ENCODE data around the gene MEIKIN. TPM values are rescaled to one million over a fixed set of nuclear protein-coding genes. Genes with fewer than 3 reads are reported as not detected.

Gene MEIKIN
- total and polyA plus RNA-seq, 12 donors = 0.09 TPM; not detected in 11

DNA sequence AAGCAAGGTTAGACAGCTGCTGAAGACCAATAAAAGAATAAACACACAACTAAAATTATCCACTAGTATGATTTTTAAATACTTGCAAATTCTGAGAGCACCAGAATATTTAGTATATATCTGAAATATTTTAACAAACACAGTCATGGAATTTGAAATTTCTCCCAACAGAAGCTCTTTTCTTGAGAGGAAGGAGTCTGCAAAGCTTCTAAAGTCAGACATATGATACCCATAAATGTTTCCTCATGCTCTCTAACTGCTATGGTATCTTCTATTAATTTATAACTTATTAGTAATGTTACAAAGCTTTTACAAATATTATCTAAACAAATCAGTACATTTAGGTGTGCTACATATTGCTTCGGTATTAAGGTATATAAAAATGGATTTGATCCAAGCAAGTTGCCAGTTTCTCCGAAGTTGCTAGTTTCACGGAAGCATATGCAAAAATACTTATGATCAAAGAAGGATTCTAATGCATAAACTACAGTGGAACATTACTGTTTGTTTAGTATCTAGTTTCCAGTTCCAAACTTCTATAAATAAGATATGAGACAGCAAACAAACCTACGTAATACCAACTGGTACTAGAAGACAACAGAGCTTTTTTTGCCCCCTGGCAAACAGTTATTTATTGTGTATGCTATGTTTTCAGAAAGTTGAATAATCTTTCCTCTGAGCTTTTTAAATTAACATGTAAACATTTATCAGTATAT, 170.7 kb downstream of the MEIKIN start:
- Histone ChIP-seq H3K27me3 (no peaks in the 10 kb centered on the region), H3K9me3 (no peaks in the 10 kb centered on the region), H3K4me1 (peaks cover 3 to 73% (median 56%) of the 10 kb centered on the region in 9 donors), H3K36me3 (no peaks in the 10 kb centered on the region), H3K27ac (peak overlapping the region in 3 of 10 donors; percentile 10 to 34 (median 31)), H3K4me3 (no peak overlapping the region)
- TF ChIP-seq, protein P1, sequence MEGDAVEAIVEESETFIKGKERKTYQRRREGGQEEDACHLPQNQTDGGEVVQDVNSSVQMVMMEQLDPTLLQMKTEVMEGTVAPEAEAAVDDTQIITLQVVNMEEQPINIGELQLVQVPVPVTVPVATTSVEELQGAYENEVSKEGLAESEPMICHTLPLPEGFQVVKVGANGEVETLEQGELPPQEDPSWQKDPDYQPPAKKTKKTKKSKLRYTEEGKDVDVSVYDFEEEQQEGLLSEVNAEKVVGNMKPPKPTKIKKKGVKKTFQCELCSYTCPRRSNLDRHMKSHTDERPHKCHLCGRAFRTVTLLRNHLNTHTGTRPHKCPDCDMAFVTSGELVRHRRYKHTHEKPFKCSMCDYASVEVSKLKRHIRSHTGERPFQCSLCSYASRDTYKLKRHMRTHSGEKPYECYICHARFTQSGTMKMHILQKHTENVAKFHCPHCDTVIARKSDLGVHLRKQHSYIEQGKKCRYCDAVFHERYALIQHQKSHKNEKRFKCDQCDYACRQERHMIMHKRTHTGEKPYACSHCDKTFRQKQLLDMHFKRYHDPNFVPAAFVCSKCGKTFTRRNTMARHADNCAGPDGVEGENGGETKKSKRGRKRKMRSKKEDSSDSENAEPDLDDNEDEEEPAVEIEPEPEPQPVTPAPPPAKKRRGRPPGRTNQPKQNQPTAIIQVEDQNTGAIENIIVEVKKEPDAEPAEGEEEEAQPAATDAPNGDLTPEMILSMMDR (IDR thresholded peaks at IDR 0.05) = no peak
- intact Hi-C loops (cut with DNase I) = no loop called here
- DNase-seq (no peak), ATAC-seq (peak in 2 of 8 donors; percentile 46 to 47)
- 50 to 52% methylated on average over 4 of the region's 4 CpGs for WGBS, 2 donors

DNA sequence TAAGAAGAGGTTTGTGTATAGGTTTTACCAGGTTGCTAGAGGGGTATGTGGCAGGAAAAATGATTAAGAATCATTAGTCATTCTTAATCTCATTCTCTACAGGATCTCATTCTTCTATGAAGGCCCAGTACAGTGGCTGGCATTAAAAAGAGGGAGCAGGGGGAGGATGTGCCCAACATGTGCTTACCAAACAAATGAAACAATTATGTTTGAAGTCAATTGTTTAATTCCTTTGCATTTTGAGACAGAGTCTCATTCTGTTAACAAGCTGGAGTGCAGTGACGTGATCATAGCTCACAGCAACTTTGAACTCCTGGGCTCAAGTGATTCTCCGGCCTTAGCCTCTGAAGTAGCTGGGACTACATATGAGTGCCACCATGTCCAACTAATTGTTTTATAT, 171.7 kb downstream of the MEIKIN start:
- H3K27ac ChIP-seq = peak overlapping the region in 2 of 10 donors; percentile 31 to 34
- intact Hi-C loops (cut with DNase I) = no loop called here
- H3K4me1 ChIP-seq = peaks cover 3 to 82% (median 64%) of the 10 kb centered on the region in 9 donors
- no peak for ATAC-seq
- H3K9me3 ChIP-seq = no peaks in the 10 kb centered on the region
- no peak for DNase-seq
- WGBS, 2 donors = 88 to 92% methylated on average over 2 of the region's 2 CpGs
- TF ChIP-seq, protein P1 (IDR thresholded peaks at IDR 0.05) = no peak
- no peaks in the 10 kb centered on the region for H3K36me3 ChIP-seq
- H3K27me3 ChIP-seq = no peaks in the 10 kb centered on the region
- H3K4me3 ChIP-seq = no peak overlapping the region

DNA sequence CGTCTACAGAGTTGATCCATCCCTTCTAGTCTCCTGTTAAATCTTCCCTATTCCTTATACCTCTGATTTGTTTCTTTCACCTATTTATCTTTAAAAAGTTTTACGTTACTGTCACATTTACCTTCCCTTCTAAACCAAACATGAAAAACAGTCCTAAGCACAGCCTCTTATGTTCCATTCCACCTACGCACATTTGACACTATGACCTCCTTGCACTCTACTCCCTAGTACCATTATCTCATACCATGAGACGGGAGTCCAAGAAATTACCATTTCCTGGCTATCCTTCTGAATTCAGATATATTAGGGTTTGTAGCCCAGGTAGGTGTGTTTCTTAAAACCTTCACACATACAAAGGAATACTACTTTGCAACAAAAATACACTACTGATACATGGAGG, 173.8 kb downstream of the MEIKIN start:
- Histone ChIP-seq H3K4me3 (no peak overlapping the region), H3K27me3 (no peaks in the 10 kb centered on the region), H3K4me1 (peaks cover 0 to 94% (median 62%) of the 10 kb centered on the region in 9 donors), H3K27ac (peak overlapping the region in 1 of 10 donors; percentile 13), H3K9me3 (peaks cover 0 to 4% (median 0%) of the 10 kb centered on the region in 11 donors), H3K36me3 (no peaks in the 10 kb centered on the region)
- WGBS, 2 donors = 68 to 70% methylated on average over 4 of the region's 4 CpGs
- intact Hi-C loops (cut with DNase I) = no loop called here
- DNase-seq (no peak), ATAC-seq (no peak)
- TF ChIP-seq, protein P1 (IDR thresholded peaks at IDR 0.05) = no peak

DNA sequence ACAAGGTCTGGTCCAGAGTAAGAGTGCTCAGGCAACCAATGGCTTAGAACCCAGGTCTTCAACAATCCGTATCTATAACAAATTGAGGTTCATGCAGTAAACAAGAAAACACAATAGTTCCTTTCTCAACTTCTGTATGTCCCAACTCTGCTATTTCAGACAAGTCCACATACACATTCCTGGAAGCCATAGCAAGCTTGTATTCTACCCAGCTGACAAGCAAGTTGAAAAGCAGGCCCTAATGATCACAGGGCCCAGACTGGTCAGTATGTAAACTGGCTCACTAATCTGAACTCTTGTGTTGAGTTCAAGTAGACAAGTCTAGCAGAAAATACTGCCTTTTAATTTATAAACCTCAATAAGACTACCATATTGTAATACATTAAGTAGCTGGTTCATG, 175.5 kb downstream of the MEIKIN start:
- H3K4me1 ChIP-seq = peaks cover 0 to 91% (median 62%) of the 10 kb centered on the region in 9 donors
- WGBS, 2 donors = 85 to 93% methylated on average over 1 of the region's 1 CpG
- no peaks in the 10 kb centered on the region for H3K27me3 ChIP-seq
- no peak overlapping the region for H3K4me3 ChIP-seq
- H3K36me3 ChIP-seq = peaks cover 0 to 2% (median 0%) of the 10 kb centered on the region in 9 donors
- ATAC-seq (no peak), DNase-seq (no peak)
- H3K9me3 ChIP-seq = peaks cover 0 to 4% (median 0%) of the 10 kb centered on the region in 11 donors
- TF ChIP-seq, protein P1 (IDR thresholded peaks at IDR 0.05) = no peak
- peak overlapping the region in 1 of 10 donors; percentile 23 for H3K27ac ChIP-seq
- intact Hi-C loops (cut with DNase I) = no loop called here

Data from heart right ventricle (tissue), 16 donors.